Measurements from ENCODE around the gene PLXNA2.
A peak's percentile ranks its signal among the peaks of the same experiment; 100 is the strongest.

Gene PLXNA2

DNA sequence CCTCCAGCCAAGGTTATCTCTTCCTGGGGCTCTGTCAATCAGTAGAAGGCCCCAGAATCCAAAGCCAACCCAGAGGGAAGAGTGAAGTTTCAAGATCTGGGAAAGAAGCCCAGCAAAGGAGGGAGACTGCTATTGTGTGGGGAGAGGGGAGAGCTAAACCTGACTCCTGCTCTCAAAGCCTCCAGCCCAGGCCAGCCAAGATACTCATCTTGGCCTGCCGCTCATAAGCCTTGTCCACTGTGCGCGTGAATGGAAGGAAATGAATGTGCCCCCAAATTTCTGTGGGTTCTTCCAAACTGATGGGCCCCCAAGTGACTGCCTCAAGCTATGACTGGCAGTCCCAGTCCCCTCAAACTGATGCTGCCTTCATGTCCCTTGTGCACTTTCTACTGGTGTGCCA is 2.0 kb downstream of the PLXNA2 start:
- DNase-seq (ENCODE audit: low read depth) = no peak

DNA sequence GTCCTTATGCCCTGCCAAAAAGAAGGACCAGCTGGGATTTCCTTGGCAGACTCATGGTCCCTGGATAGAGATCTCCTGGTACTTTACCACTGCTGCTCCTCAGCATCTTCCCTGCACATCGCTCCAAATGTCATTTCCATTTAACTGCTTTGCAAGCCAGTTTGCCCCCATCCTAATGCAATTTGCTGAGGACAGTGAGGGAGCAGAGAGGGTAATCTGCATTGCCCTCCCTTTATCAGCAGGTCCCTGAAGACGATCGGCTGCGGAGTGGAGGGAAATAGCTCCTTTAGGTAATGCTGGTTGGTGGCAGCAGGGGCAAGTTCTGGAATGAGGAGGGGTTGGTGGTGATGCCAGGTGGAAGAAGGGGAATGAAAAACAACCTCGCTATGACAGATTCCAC is 2.7 kb downstream of the PLXNA2 start:
- no peak for DNase-seq (ENCODE audit: low read depth)

DNA sequence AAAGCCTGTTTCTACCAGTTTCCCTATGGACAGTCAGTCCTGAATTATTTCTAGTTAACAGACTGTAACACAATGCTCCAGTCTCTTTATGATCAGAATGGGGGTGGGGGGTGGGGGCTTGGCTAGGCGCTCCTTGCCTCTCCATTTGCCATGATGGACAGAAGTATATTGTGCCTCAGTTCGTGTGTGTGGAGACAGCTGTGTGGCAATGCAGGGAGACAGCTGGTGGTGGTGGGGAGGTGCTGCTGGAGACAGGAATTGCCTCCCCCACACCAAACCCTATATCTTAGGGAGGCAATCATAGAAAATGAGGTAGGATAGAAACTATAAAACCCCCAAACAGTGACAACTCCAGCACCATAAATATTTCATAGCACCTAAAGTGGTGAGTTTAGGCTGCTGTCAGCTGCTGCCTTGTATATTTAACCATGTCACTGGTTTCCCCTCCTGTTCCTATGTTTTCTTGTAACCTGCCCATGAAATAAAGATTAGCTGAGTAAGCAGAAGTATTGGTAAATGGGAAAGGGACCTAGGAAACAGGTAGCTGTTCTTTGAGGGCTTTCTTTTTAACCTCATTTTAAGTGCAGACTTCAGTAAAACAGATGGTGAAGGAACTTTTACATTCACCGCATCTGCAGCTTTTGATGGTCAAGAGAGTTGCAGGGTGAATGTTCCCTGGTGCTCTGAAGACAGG is 3.4 kb downstream of the PLXNA2 start:
- DNase-seq (ENCODE audit: low read depth) = no peak

DNA sequence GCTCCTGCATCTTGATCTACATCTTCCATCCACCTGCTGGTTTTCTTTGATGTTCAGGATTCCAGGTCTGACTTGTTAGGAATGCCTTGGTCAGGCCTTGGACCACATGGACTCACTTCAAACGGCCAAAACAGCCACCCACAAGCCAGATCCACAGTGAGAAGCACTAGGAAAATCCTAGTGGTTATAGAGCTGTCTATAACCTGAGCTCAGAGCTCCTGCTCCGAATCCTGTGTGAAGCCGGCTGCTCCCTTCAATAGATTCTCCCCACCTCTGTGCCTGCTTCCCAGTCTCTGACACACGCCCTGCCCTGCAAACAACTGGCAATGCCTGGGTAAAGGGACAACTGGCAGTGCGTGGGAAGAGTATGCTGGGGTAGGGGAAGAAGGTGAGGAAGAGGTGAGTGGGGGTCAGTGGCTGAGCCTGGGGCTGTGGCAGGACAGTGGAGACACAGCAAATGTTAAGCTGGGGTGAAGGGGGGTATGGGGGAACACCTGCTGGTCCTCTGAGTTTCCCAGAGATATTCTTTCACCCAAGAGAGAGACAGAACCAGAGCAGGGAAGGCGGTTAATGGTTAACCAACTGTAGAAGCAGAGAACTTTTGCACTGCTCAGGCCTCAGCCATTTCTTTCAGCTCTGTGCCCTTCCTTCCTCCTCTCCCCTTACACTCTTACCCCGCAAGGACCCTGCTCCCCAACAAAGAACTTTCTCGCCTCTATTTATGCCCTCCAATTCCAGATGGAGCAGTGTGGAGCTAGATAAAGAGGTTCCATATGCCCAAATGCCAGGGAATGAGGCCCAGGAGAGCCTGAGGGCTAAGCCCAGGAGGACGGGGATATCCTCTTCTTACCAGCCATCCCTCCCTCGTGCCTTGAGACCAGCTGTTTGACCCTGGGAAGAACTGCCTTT is 4.5 kb downstream of the PLXNA2 start:
- DNase-seq (ENCODE audit: low read depth) = no peak

DNA sequence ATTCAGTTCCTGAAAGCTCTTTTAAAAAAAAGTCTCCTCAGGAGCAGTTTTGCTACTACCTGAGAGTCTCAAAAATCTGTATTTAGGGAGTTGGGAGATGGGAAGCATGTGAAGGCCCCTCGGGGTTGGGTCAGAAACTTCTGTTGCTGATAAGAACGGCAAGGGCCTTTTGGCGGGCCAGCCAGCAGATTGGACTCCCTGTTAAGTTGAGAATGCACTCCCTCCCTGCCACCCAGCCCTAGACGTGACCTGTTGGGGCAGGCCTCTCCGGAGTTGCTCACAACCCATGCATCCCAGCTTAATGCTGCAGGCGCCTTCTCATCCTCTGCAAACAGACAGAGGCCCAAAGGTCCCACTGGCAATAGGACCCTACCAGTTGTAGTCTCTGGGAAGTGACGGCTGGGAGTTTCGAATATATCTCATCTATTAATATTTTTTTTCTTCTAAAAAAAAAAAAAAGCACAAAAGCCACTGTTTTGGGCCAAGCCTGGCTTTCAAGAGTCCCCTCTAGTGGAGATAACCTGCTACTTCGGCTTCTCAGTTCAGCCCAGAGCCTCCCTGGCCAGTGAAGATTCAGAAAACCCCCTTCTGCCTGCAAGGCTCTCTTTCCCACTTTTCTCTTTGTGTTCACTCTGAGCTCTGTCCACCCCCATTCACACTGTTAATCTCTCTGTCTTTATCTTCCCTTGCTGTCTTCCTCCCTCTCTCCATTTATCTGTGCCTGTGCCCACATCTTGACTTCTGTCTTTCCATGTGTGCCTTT is 5.3 kb downstream of the PLXNA2 start:
- peak; percentile 54 for DNase-seq (ENCODE audit: low read depth)

DNA sequence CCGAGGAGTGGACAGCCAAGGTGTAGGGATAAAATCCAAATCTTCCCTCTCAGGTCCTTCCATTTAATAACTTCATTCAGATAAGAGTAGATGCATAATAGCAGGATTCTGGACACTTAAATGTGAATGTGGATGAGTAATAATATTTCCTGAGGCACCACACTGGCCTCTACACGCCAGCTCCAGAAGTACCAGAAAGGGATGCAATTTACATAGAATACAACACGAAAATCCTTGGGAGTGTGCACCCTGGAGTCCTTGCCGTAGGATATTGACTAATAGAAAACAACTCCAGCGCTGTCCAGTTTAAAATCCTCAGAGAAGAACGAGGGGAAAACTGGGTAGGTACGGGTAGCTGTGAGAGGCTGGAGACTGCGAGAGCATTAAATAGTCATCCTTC is 6.9 kb downstream of the PLXNA2 start:
- DNase-seq (ENCODE audit: low read depth) = peak; percentile 54

DNA sequence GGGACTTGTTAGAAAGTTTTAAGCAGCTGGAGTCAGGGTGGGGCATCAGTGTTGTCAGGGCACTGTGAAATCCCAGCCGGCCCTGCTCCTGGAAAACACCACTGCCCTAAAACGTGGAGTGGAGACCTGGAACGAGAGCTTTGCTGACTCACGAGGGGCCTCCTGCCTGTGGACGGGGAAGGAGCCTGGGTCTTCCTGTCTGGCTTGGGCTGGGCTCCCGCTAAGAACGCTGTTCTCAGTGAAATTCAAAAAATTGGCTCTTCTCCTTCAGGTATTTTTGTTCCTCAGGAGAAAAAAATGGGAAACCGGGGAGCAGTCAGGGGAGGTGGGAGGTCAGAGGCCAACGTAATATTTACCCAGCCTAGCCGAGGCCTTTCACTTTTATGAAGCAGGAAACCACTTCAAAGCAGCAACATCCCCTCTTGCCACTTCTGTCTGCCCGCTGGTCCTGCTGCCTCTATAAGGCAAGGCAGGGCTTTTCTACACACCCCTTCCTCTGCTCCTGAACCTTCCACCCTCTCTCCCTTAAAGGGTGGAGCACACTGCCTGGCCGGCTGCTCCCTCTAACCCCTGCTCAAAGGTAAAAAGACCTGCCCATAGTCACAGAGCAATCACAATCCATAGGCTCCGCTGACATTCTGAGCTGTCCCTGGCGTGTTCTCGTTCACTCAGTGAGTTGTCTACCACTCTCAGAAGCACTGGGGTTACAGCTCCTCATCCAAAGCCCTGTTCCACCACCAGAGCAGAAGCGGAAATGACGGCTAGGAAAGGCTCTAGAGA is 8.0 kb downstream of the PLXNA2 start:
- DNase-seq (ENCODE audit: low read depth) = peak; percentile 82

DNA sequence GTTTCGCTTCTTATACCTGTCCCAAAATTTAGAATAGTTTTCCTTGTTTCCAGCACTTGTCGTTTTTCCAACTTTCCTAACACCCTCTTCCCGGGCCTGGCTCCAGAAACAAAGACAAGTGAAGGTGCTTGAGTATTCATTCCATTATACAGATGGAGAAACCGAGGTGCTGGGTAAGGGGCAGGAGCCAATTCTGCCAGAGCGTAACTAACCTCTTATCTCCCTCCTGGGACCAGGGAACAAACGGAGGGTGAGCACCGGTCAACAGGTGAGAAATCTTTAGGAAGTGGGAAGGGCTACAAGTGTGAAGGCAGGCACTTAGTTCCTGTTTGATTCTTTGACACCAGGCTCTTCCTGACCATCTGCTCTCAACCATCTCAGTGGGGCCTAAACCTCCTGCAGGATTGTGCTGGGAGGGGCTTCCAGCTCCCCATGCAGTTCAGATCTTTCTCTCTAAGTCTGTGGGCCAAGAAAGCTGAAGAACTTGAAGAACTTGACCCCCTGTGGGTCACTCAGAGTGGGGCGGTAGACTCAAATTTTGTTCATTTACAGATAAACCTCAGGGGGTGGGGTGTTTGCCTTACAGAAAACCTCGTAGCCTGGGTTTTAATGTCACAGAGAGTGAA is 8.7 kb downstream of the PLXNA2 start:
- no peak for DNase-seq (ENCODE audit: low read depth)

DNA sequence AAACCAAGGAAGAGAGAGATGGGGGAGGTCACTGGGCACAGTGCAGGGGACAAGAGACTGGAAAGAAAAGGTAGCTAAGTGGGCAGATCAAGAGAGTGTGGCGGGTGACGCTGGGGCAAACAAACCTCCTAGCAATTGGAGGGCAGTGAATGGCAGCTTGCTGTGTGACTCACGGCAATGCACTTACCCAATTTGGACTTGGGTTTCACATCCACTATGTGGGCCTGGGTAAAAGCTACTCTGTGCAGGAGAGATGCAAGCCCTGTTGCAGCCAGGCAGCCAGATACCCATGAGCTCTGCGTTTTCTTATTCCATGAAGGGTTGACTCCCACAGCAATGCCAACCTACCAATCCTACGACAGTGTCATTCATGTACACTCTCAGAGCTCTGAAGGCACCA is 9.5 kb downstream of the PLXNA2 start:
- DNase-seq (ENCODE audit: low read depth) = no peak

DNA sequence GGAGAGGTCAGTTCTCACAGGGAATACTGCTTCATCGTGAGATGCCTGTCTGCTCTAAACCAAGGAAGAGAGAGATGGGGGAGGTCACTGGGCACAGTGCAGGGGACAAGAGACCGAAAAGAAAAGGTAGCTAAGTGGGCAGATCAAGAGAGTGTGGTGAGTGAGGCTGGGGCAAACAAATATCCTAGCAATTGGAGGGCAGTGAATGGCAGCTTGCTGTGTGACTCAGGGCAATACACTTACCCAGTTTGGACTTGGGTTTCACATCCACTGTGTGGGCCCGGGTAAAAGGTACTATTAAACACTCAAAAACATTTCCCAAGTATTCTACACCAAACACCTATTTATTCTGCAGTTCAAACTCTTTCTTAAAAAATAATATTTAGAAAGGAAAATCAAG is 10.2 kb downstream of the PLXNA2 start:
- DNase-seq (ENCODE audit: low read depth) = no peak

DNA sequence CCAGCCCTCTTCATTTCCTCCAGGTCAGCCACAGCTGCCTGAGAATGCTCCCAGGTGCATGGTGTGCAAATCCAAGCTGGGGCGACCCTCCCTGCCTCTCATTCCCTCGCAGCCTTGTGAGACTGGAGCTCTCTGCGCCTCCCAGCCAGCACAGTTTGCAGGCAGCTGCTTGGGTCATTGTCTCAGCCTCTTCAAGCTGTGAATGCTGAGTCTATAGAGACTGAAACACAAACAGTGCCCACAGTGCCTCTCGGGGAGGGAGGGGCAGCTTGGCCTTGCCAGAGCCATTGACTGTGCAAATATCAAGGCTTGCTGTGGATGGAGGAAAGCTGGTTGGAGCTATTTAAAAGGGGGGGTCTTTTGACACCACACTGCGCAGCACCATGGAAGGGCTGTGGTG is 10.6 kb downstream of the PLXNA2 start:
- DNase-seq (ENCODE audit: low read depth) = no peak

DNA sequence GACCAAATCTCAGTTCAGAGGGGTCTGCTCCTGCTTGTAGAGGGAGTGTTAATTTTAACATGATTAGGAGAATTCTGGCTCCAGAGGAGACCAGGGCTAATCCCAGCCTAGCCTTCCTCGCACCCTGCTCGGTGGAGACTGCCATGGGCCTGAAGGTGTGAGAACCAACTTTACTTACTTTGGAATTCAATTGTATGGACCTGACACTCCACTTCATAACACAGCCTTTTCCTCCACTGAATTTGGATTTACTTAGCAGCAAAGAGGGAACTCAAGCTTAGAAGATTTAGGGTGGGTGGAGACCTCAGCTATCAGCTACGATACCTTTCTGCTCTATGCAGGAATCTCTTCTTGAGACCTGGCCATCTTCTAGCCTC is 11.5 kb downstream of the PLXNA2 start:
- DNase-seq (ENCODE audit: low read depth) = no peak

DNA sequence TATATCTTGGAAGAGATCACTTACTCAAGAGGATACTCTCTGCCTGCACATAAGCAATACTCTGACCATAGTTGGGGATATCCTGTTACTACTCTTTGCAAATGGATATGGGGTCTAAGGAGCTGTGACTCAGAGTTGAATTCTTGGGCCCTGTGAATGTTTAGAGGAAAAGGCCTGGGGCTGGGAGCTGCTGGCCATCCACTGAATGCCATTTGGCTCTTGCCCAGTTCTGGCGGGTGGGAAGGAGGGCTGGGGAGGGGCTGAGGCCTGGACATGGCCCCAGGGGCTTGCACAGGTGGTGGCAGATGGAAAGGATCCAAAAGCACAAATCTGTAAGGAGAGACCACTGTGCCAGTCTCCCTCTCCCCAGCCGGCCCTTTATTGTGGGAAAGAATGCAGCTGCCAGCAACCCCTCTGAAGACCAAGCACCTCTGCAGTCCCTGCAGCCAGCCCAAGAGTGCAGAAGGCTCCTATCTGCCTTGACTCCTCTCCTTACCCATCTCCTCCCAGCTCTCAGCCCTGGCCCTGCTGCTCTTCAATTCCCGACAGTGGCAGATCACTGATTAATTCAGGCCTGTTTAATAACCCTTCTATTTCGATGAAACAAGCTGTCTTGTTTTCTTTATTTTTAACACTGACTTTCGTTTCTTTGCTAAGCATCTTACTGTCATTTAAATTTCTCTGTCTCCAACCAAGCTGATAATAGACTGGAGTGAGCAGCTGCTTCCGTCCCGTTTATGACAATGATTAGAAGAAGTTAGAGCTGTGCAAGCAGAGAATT is 12.1 kb downstream of the PLXNA2 start:
- no peak for DNase-seq (ENCODE audit: low read depth)

DNA sequence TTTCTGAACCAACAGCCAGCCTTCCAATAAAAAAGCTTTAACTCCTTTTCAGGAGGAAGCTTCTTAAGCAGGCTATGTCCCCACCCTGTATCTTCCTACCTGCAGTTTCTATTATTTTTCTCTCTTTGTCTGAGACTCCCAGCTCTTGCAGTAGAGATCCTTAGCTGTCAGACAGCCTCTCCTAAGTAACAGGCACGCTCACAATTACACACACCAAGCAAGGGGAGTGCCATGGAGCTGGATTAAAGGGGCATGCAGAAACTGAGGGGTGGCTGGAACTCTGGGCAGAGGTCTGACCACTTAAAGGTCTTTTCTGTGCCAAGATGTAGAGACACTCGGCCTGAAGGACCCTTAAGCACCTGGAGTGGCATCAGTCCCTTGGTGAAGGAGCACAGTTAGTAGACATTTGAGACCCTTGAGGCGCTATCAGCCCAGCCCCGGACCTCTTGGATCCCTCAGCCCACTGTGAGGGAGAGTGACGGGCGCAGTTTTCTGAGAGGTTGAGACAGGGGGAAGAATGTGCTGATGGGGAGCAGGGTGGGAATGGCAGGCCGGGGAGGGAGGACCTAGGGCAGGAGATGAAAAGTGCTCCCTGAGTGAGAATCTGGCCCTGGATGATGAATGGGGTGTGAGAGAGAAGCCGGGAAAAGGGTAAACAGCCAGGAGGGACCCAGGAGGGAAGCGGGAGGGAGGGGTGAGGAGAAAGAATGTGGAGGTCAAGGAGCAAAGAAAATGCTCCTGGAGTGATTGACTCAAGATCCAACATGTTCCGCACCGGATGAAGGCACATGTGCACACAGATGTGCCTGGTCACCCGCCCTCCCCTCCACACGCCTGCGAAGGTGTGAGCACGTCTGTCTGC is 13.3 kb downstream of the PLXNA2 start:
- DNase-seq (ENCODE audit: low read depth) = no peak

DNA sequence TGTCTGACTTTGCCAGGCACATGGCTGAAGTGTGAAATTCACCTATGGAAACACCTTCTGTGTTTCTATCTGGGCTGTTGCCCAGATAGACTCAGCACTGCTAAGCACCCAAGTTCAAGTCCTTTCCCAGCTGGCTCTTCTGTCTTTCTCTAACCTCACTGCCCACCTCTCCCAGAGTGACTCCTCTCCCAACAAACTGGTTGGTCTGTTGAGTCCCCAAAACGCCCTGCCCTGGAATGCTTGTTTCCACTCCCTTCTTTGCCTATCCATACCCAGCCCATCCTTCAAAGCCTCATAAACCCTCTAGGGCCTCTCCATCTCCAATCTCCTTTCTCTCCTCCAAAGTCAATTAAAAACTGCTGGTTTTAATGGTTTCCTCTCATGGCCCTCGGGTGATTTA is 15.6 kb downstream of the PLXNA2 start:
- DNase-seq (ENCODE audit: low read depth) = no peak

DNA sequence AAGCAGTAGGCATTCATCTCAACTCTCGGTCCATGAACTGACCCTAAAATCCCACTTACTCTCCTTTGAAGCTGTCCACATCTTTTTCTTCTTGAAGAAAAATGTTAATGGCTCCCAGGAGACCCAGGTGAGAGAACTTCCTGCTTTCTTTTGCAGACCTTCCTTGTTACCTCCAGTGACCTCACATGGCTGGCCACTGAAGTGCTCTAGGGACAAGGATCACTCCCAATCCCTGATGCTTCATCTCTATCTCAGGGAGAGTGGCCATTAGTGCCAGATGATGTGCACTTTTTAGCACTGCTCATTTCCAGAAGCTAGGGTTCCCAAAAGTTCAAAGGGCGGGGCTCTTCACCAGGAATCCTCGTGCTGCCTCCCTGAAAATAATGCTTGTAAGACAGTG is 16.2 kb downstream of the PLXNA2 start:
- no peak for DNase-seq (ENCODE audit: low read depth)

DNA sequence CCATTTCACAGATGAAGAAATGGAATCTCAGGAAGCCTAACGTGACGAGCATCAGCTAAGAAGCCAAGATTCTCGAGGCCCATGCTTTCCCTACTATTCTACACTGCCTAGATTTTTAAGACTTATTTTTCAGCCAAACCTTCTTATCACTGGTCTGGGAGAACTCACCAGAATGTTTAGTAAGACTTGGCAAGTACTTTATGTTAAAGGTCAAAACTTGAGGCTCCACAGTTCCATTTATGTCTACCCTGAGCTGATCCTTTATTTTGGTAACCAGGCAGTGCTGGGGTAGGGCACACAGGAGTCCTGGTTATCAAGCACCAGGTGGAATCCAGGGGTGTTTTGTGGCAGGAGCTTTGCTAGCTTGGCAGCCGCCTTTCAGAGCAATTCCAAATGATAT is 16.8 kb downstream of the PLXNA2 start:
- peak; percentile 89 for DNase-seq (ENCODE audit: low read depth)

DNA sequence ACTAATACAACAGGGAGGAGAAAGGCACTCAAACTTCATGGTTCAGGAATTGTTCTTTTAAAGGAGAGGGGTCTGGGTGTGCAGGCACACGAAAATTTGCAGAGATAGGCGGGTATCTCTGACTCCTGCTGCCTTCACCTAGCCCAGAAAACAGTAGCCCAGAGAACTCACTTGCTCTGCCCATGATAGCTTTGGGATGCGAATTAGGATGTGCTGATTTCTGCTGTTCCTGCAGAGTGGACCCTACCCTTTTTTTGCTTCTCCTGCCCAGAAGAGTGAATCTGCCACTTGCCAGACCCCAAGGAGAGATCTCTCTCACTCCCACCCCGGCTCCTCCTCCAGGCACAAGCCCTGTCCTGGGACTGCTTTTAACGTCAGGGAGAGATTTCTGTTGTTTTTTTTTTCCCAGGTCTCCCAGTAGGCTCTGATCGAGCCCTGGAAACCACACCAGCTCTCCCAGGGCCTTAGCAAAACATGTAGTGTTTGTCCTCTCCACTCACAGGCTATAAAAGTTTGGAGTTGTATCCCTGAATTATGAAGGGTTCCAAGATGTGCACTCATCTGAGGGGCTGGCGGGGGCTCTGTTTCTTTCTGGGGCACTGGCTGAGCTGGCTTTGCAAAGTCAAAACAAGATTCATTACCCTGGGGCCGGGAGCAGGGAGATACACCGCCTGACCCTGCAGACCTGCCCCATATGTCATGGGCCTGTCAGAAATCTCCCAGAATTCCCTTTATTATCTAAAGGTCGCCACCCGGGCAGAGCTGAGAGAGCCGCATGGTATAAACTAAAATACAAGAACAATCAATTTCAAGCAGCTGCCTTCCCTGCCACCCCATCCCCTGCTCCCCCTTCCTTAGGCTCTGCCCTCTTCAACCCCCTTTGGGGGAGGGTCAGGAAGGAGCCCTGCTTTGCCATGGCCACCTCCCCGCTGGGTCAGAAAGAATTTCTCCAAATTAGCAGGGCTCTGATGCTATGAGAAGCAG is 17.9 kb downstream of the PLXNA2 start:
- DNase-seq (ENCODE audit: low read depth) = peak; percentile 72

Measured in amniotic epithelial cell (primary cell).